GM19023 (cell line): ENCODE data around the gene GPATCH2.
"Not testable (repeated sequence)": the region's sequence is repeated elsewhere in the genome, so short reads cannot be mapped to it uniquely, and the experiment has no call there.

Experiments used
- ATAC-seq: cut with Tn5 transposase; IDR thresholded peaks from one replicate; pipeline ENCODE4 v1.9.1; 2021; ENCODE audit warnings: mild to moderate bottlenecking, moderate library complexity; ENCODE audit not compliant: unreplicated experiment

Gene GPATCH2

DNA sequence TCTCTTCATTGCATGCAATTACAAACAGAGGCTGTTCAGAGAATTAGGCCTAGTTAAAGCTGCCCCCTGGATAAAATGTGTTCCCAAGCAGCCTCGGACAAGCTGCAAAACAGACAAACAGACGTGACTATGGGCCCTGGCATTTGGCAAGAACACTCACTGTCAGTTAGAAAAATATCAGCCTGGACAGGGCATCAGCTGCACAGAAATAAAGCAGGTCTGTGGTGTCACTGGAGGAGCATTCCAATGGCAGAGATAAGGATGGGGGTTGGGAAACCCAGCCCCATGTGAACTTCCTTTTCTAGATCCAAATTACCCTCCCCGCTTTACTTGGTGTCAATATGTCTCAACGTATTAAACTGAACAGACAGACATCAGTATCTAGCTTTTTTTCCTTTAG lies 177.1 kb downstream of the GPATCH2 start:
- no peak for ATAC-seq

DNA sequence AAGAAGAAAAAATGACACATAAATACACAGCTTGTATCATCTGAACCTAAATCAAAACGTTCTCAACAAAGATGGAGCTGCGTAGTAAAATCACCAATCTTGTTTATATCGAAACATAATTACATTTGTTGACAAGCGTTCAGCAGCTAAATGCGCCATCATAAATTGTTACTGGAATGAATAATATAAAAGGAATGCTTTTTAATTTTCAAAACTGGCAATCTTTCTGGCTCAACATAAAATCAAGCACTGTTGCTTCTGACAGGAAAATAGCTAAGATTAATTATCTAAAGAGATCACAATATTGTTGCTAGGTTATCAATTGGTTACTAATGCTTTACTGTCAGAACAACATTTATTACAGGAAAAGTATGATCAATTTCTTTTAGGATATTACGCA lies 181.5 kb downstream of the GPATCH2 start:
- no peak for ATAC-seq

DNA sequence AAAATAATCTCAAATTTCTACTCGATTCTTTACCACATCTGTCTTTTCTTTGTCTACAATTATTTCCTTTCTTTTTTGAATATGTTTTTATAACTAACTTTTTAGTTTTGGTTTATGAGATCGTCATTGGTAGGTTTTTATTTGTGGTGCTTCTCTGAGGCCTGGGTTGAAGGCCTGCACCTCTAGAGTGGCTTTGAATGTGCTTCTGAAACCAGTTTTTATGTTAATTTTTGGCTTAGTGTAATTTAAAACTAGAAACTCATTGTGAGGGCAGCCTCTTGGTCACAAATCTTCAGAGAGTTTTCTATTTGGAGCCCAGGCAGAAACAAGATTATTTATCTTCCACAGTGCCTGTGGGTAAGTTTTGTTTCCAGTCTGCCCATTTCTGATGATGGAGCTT lies 187.0 kb downstream of the GPATCH2 start:
- ATAC-seq: no peak

DNA sequence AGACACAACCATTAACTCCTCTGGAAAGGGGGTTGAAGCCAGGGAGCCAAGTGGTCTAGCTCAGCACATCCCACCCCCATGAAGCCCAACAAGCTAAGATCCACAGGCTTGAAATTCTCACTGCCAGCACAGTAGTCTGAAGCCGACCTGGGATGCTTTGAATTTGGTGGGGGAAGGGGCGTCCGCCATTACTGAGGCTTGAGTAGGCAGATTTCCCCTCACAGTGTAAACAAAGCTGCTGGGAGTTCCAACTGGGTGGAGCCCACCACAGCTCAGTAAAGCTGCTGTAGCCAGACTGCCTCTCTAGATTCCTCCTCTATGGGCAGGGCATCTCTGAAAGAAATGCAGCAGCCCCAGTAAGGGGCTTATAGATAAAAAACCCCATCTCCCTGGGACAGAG lies 193.5 kb downstream of the GPATCH2 start:
- ATAC-seq: no peak

DNA sequence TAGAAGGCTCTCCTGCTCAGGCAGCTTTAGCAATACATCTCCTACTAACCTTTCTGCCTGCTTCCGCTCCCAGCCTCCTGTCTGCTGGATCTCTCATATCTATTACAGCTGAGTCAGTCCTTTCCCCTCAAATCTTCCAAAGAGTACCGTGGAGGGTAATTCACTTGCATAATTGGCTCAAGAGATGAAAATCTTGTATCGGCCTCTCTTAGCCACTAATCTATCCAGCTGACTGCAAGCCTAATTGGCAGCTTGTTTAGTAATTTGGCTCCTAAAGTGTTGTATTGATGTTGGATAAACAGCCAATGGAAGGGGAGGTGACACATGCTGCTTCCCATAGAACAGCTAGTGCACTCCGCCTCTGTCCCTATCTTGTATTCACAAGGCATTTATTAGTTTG lies 195.7 kb downstream of the GPATCH2 start:
- ATAC-seq: no peak

DNA sequence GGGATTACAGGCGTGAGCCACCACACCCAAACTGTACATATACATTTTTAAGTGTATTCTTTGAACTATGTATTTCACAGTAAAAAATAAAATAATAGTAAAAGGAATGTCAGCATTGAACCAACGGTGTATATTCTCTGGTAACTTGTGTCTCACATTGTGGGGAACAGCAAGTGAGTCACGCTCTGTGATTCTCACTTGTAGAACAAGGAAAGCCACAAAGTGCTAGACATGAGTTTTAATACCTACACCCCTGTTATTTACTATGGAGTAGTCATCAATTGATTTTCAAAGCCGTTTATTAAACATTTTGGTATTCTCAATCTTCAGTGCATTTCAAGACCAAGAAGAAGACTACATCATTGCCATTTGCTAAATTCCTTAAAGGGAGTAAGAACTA lies 197.2 kb downstream of the GPATCH2 start:
- no peak for ATAC-seq

DNA sequence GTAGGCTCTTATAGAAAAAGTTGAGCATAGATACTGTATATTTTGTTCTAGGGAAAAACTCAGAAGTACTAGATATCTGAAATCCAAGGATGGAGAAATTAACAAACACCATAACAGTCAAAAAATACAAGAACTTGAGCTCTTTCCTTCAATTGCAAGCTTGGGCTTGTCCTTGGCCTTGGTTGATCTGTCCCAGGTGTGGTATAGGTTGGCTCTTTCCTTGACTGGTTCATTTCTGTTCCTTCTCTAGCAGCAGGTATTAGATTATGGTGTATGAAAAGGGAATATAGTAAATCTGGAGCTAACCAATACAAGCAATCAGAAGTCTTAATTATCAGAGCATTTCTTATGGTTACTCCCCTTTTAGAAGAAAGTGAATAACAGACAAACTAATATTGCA lies 198.6 kb downstream of the GPATCH2 start:
- no peak for ATAC-seq

DNA sequence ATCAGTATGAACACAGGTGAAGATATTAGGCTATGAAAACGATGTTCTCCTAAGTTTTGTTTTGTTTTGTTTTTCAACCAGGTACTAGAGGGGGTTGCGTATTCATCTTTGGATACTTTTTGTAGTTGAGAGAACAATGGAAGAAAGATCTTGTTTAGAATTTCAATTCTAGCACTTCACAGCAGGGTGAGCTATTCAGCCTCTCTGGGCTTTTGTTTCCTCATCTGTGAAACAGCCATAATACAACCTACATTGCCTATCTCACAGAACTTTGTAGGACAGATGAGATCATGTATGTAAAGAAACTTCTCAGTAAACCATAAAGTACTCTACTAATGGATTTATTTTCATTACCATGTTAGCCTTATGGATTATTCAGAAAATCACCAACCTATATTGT lies 199.5 kb downstream of the GPATCH2 start:
- ATAC-seq: no peak

DNA sequence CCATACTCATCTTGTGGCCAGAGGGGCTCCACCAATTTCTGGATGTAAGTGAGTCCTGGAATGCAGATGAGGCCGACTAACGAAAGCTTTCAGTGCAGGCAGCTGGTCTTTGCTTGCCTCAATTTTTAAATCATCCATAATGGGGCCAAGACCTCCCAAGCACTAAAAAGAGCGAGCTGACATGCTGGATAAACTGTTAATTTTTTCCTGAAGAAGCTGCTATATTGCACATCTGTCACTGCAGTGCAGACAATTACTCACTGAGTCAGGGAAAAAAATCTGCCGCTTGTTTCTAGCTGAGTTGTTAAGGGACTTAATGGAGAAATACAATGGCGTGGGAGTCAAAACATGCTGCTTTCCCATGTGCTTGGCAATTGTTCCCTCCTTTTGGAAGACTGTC lies 205.5 kb downstream of the GPATCH2 start:
- no peak for ATAC-seq

DNA sequence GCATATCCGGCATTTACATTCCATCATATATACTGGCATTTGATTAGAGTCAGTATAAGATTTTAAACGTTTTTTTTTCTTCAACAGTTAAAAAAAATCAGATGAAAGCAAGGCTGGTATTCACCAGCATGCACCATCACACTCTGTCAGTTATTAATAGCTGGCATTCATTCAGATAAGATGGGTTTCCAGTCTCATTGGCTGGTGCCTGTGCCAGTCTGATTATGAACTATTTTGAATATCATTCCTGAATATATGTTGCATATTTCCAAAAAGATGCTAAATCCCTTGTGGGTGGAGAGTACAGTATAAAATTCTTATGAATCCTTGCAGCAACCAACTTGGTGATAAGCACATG lies 211.7 kb downstream of the GPATCH2 start:
- no peak for ATAC-seq

DNA sequence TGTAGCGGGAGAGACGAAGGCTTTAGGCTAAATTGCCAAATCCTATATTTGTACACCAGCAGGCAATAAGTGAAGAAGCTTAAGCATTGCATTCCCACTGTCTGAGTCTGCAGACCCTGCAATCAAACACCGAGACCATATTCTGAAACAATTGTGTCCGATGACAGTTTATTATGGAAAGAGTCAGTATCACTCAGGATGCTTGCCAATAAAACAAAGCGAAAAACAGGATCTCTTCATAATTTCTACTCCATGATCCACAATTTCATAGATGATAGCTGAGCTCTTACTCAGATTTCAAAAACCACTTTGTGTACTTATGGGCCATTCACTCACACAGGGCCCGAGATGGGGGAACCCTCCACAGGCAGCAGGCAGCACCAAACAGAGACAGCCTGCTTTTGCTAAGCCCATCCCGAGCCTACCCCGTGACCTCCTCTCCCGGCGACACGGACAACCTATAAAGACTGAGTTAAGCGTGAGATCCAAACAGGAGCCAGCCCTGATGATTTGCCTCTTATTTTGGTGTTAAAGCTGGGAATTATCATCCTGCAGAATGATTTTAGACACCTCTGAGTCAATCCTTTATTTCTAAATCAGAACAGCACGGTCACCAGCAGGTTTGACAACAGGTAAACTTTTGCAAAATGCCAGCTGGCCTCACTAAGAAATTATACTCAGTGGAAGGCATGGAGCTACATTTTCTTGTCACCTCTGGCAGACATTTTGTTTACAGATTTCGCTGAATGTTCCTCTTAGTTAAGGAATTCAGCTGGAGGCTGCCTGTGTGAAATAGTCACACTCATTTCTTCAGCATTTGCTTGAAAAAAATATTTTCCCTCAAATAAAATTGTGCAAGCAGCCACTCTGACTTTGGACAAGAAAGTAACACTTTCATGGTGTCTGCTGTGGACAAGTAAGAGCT lies 212.4 kb downstream of the GPATCH2 start:
- no peak for ATAC-seq

DNA sequence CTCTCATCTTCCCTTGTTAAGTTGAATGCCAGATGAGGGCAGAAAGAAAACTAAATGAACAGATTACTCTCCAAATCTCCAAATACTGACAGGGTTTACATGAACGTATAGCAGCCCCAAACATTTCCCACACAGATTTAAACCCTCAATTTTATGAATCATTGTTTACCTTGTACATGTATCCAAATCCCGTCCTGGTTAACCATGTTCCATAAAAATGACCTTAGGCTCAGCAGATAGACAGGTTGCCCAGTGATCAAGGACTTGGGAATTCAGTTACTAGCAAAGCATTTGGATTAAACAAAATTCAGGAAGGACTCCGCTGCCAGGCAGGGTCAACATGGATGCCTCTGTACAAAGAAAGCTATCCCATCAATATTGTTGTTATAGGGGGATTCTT lies 213.5 kb downstream of the GPATCH2 start:
- no peak for ATAC-seq

DNA sequence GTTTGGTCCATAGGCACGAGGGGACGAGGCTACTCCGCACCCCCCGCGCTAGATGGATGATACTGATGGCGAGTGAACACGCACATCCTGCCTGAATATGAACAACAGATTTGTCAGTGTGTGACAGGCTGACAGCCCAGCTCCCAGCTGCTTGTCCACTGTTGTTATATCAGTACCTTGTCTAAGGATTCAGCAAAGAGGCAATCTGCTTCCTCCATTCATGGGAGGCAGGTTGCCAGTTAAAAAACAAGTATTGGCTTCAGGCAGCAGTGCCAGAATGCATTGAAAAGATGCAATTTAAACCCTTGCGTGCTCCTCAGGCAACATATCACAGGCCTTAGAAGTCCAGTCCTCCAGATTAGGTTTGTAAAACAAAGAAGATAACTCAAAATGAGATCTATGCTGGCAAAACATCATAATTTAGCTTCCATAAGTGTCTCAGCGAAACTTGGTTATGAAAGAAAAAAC lies 223.3 kb downstream of the GPATCH2 start:
- no peak for ATAC-seq

DNA sequence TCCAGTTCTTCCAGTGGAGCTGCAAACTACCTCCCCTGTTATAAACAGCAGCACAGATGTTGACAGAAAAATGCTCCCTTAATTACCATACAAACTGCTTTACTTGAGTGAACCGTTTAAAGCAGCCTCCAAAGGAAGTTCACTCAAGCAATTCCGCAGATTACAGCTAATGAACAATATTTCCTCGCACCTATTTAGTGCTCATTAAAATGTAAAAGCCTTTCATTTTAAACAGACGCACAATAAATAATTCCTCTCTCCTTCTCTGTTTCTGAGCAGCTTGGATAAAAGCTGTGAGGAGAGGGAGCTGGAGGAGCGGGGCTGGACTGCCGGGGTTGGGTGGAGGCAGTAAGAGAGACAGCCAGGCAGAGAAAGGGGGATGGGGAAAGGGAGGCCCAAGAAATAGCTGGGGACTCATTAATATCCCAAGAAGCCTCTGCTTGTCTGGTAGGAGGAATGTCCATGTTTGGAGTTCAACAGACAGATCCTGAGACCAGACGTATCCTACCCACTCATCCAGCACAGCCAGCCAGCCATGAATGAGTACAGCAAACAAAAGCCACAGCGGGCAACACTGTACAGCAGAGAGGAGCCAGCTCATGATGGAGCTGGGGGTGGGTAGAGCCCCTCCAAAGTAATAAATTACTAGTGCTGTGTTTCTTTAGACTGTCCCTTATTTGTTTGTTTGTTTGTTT lies 227.7 kb downstream of the GPATCH2 start:
- no peak for ATAC-seq

DNA sequence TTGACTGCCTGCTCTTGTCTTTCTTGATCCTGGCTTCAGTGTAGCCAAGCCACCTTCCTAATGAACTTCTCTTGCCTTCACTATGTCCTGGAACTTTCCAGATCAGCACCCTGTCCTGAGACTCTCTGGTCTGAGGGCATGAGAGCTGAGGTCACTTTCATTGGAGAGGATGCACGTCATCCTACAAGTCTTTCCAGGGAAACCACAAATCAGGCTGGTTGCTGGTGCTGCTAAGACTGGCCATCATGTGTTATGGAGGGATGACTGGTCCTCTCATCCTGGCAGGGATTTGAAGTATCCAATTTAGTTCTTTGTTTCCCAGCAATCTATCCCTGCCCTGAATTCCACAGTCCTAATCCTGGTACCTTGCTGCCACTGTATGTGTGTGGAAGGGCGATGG lies 228.6 kb downstream of the GPATCH2 start:
- no peak for ATAC-seq

DNA sequence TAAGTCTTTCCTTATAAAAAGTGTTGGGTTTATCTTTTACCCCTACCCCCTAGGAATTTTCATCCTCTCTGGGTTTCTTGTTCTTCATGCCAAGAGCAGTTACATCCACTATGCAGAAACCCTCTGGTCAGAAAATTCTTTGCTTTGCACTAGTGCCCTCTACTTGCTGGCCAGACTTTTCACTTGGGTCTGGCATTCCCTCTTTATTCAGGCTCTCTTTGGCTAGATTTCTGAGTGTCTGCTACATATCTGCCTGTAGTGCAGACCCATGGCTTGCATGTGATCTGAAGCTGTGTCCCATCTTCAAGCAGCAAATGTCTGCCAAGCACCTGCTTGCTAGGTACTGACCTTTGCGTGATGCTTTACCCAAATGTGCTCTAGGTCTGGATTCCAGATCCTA lies 237.0 kb downstream of the GPATCH2 start:
- ATAC-seq: no peak

DNA sequence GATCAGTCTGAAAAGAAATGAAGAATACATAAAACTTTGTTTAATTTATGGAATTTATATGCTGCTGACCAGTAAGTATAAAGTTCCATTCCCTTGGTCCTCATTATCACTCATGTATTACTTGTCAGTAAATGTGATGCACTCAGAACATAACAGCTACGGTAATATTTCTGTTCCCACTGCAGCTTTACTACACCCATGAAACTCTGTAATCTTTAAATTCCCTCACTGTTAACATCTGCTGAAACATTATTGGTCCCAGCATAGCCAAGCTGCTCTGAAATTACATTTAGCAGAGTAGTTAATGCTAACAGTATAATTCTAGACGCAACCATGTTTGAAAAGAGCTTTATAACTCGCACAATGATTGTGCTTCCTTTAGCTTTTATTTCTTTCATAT lies 238.4 kb downstream of the GPATCH2 start:
- no peak for ATAC-seq

DNA sequence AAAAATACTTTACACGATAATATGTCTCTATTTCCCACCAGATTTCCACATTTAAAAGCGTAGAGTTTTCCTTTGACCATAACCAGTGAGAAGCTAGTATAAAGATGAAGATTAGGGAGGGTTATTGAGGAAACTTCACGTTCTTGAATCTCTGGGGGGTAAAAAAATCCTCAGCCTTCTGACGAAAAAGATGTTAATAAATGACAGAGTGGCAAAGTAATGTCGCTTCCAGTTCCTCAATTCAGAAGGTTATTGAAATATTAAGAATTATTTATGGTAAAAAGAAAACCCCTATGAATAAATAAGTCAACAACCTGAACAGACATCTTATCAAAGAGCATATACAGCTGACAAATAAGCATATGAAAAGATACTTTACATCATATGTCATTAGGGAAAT lies 241.0 kb downstream of the GPATCH2 start:
- no peak for ATAC-seq

DNA sequence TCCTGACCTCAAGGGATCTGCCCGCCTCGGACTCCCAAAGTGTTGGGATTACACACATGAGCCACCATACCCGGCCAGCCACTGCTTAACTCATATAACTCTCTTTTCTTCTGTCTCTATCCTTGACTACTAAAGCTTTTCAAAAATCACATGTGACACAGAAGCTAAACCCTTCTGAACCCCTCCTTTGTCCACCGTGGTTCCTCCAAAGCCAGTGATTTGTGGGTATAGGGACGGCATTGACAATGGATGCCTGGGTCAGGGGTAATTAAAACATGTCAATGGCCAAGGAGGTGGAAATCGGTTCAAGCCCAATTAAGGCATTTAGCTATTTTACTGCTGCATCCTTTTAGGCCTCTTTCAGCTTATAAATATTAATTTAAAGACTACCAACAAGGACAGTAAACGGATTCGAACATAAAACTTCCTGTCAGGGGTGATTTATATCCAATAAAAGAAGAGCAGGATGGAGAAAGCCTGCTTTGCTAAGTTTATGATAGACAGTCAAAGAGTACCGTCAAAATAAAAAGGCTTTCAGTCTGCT lies 242.3 kb downstream of the GPATCH2 start:
- no peak for ATAC-seq

DNA sequence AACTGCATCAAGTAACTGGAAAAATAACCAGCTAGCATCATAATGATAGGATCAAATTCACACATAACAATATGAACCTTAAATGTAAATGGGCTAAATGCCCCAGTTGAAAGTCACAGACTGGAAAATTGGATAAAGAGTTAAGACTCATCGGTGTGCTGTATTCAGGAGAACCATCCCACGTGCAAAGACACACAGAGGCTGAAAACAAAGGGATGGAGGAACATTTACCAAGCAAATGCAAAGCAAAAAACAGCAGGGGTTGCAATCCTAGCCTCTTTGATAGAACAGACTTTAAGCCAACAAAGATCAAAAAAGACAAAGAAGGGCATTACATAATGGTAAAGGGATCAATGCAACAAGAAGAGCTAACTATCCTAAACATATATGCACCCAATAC lies 249.1 kb downstream of the GPATCH2 start:
- ATAC-seq: not testable (repeated sequence)

DNA sequence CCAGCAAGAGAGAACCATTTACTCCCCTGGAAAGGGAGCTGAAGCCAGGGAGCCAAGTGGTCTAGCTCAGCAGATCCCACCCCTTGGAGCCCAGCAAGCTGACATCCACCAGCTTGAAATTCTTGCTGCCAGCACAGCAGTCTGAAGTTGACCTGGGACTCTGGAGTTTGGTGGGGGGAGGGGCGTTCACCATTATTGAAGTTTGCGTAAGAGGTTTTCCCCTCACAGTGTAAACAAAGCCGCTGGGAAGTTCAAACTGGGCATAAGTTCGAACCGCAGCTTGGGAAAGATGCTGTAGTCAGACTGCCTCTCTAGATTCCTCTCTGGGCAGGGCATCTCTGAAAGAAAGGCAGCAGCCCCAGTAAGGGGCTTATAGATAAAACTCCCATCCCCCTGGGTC lies 251.1 kb downstream of the GPATCH2 start:
- ATAC-seq: not testable (repeated sequence)

DNA sequence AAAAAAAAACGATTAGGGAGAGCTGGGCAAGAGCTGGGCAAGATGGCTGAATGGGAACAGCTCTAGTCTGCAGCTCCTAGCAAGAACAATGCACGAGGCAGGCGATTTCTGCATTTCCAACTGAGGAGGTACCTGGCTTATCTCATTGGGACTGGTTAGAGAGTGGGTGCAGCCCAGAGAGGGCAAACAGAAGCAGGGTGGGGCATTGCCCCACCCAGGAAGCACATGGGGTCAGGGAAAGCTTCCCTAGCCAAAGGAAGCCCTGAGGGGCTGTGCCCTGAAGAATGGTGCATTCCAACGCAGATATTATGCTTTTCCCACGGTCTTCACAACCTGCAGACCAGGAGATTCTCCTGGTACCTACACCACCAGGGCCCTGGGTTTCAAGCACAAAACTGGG lies 251.6 kb downstream of the GPATCH2 start:
- no peak for ATAC-seq
